GM19099 (cell line): ENCODE results near the gene TRAPPC5.

Source experiments
- POLR2A ChIP-seq: IDR thresholded peaks from 3 replicates; pipeline ENCODE4 v1.6.1; 2011; ENCODE audit warnings: low read depth; ENCODE audit not compliant: insufficient read length; ENCODE audit errors: extremely low read depth

The TRAPPC5 gene

DNA sequence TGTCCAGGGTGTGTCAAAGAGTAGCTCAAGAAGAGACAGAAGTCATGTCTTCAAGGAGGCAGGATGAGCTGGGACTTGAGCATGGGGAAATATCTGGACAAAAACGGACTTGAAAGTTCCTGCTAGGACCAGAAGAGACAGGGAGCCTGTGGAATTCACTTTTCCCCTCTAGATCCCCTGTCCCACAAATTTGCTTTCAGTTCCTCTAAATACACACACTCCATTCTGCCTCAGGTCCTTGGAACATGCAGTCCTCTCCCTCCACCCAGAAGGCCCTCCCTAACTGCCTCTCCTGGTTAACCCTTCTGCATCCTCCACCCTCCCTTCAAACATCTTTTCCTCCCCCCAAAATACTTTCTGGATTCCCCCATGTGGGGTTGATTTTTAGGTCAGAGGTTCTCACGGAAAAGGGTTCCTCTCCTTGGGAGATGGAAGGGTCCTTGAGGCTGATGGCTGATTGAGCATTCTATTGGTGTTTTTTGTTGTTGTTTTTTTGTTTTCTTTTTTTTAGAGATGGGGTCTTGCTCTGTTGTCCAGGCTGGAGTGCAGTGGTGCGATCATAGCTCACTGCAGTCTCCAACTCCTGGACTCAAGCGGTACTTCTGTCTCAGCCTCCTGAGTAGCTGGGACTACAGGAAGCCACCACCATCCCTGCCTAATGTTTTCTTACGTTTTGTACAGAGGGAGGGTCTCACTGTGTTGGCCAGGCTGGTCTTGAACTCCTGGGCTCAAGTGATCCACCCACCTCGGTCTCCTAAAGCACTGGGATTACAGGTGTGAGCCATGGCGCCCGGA, 18.7 kb upstream of the TRAPPC5 start:
- no peak for TF ChIP-seq POLR2A

DNA sequence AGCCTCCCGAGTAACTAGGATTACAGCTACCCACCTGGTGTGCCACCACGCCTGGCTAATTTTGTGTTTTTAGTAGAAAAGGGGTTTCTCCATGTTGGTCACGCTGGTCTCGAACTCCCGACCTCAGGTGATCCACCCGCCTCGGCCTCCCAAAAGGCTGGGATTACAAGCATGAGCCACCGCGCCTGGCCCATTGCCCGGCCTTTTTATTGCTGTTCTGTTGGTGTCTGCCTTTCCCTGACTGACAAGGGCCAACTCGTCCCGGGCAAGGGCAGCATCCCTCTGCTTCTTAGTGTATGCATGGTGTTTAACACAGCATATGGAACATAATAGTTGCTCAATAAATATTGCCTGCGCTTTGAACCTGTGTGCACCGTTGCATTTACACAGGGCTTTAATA, 18.0 kb upstream of the TRAPPC5 start:
- no peak for TF ChIP-seq POLR2A

DNA sequence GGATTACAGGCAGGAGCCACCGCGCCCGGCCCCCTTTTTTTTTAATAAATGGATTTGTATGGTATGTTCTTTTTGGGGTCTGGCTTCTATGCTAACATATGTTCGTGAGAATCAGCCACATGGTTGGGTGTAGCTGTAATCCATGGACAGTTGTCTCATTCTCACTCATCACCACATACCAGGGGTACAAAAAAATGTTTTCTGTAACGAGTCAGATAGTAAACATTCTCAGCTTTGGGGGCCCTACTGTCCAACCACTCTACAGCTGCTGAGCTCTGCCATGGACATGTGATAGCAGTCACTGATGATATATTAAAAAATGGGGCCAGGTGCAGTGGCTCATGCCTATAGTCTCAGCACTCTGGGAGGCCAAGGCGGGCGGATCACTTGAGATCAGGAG, 16.9 kb upstream of the TRAPPC5 start:
- no peak for TF ChIP-seq POLR2A

DNA sequence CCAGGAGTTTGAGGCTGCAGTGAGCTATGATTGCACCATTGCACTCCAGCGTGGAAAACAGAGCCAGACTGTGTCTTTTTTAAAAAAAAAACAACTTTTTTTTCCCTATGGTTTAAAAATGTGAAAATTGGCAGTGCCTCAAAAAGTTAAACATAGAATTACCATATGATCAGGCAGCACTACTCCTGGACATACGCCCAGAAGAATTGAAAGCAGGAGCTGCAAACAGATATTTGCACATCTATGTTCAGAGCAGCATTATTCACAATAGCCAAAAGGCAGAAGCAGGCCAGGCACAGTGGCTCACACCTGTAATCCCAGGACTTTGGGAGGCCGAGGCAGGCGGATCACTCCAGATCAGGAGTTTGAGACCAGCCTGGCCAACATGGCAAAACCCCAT, 15.6 kb upstream of the TRAPPC5 start:
- no peak for TF ChIP-seq POLR2A

DNA sequence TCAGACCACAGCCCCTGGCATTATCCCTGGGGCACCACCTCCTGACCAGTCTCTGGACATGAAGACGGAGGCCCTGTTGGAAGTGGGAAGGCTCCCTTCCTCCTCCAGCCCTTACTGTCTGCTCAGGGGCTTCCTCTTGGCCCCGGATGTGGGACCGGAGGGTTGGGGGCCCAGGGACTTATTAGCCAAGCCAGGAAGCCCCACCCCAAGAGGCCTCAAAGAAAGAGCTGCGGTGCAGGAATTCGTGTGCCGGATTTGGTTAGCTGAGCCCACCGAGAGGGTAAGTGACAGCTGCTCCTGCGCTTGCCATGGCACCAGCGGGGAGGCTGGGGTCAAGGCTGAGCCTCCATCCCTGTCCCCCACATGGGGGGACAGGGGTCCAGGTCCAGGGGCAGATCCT, 11.8 kb upstream of the TRAPPC5 start, which contains the start of gene RETN:
Gene RETN (plus strand): TSS at position 208 of the 400 bp plus-strand sequence. CDS start 278 bp downstream, outside the sequence.
- TF ChIP-seq POLR2A, result no peak

DNA sequence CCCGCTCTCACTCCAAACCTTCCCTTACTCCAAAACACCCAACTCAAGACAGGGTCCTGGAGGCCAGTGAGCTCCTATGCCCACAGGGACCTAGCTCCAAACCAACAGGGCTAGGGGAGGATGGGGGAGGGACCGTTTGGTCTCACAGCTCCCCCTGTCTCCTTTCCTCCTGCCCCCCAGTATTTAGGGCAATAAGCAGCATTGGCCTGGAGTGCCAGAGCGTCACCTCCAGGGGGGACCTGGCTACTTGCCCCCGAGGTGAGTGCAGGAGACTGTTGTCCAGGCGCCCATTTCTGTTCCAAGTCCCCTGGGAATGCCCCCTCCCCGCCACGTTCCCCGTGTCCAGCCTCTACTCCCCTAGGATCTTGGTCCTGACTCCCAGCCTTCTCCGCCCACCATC, 11.0 kb upstream of the TRAPPC5 start:
- TF ChIP-seq POLR2A, result no peak

DNA sequence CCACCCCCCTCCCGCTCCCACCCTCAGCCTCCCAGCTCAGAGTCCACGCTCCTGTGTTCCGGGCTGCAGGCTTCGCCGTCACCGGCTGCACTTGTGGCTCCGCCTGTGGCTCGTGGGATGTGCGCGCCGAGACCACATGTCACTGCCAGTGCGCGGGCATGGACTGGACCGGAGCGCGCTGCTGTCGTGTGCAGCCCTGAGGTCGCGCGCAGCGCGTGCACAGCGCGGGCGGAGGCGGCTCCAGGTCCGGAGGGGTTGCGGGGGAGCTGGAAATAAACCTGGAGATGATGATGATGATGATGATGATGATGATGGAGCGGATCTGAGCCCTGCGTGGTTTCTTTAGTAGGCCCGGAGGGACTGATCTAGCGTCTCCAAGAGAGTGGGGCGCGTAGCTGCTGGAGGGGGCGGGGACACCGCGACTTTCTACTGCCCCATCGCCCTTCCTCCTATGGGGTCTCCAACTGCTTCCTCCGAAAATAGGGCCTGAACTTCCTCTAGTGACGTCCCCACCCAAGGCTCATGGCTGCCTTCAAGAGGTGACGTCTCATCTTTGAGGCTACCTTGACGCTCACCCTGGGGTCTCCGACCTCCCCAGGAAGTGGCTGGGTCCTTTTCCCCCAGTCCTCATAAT, 10.4 kb upstream of the TRAPPC5 start:
- no peak for TF ChIP-seq POLR2A

DNA sequence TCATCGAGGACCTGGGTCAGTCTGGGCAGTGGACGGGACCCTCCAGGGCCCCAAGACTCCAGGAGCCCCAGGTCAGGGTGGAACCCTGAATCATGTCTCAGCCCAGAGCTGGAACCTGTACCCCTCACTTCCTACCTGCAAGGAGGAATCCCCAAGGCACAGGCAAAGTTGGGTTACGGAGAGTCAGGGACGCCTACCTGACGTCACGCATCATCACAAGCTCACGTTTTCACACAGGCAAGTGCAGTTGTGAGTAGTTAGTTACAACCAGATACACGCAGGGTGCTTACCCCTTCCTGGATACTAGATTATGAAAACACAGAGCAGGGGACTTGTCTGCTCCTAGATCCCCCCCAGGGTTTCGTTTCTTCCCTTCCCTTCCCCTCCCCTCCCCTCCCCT, 9.8 kb upstream of the TRAPPC5 start:
- TF ChIP-seq POLR2A, result no peak

DNA sequence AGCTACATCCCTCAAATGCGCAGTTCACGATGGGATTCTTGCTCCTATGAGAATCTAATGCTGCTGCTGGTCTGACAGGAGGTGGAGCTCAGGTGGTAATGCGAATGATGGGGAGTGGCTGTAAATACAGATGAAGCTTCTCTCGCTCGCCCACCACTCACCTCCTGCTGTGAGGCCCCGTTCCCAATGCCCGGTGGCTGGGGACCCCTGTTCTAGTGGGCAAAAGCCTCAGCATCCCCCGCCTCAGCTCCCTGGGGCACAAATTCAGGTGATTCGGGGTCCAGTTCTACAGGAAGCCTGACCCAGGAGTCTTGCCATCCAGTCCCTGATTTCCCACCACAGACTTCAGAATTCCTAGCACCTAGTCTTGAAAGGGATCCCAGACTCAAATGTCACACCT, 8.1 kb upstream of the TRAPPC5 start:
- no peak for TF ChIP-seq POLR2A

DNA sequence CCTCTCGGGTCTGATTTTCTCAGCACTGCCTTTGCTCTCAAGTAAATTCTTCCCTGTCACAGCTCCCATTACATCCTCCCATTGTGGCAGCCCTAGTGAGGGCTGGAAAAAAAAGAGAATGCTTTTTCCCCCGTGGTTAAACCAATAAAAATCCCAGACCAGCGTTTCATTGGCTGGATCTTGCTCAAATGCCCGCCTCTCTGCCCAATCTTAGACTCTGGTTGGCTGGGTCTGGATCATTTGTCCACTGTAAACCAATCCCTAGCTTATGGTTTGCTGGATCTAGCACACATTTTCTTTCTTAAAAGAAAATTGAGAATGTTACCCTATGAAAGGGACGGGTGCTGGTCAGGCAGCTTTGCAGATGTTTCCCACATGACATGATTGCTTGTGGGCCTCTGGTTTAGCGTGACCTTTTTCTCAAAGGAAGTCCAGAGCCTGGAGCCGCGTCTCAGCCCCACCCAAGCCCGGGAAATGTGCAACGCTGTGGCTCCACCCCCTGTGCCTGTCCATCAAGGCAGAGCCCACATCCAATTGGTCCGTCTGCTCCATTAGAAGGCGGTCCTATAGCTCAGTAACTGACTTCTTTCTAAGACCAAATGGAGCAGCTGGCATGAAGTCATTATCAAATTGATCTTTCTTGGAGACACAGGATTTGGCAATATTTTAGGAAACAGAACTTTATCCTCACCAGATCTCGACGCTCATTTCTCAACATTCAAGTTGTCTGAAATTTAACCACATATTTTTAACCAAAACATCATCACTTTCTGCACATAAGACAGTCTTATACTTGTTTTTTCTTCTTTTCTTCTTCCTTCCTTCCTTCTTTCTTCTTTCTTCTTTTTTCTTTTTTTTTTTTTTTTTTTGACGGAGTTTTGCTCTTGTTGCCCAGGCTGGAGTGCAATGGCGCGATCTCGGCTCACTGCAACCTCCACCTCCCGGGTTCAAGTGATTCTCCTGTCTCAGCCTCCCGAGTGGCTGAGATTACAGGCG, 6.3 kb upstream of the TRAPPC5 start:
- no peak for TF ChIP-seq POLR2A

DNA sequence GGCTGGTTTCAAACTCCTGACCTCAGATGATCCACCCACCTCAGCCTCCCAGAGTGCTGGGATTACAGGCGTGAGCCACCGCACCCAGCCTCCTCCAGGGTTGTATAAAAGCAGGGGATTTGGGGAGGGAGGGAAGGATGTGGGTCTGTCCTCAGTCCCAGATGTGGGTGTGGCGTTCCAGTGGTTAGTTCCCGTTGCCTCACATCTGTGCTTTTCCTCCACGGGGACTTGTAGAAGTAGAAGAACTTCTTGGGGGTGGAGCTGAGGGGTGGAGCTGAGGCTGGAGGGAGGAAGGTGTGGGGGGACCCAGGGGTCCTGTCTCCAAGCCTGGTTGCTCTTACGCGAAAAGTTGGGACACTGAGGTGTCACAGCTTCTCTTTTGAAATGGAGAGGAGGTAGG, 4.3 kb upstream of the TRAPPC5 start:
- TF ChIP-seq POLR2A, result no peak

DNA sequence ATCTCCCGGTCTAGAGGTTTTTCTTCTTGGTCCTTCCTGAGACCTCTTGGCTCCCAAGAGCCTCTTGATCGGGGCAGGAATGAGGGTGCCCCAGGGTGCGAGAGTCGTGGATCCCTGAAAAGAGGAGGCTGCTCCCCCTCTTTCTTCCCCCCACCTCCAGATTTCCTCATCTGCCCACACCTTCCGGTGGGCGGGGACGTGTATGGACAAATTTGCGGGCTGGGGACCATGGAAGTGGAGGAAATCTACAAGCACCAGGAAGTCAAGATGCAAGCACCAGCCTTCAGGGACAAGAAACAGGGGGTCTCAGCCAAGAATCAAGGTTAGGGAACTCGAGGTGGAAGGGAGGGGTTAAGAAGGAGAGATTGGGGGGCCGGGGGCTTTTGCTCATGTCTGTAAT, 3.8 kb upstream of the TRAPPC5 start, which contains the start of gene MCEMP1:
Gene MCEMP1 (plus strand): TSS at position 237 of the 400 bp plus-strand sequence. CDS start 31 bp downstream, at position 268.
- TF ChIP-seq POLR2A, result no peak

DNA sequence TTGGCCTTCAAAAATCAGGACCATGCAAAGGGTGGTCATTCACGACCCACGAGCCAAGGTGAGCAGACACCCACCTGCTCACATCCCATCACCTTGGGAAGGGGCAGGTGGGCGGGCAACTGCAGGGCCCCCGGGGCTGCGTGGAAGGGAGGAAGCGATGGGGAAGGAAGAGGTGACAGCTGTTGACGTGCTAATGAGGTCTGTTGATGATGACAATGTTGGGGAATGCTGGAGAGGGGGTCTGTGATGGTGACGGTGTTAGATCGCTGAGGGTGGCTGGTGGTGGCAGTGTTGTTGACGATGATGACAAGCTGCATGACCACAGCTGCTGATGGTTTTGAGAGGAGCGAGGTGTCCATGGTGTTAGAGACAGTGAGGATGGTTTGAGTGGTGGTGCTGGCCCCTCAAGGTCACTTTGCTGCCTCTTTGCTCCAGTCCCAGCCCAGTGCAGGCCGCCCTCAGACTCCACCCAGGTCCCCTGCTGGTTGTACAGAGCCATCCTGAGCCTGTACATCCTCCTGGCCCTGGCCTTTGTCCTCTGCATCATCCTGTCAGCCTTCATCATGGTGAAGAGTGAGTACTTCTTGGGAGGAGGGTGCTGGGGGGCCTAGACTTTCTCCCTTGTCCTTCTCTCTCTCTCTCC, 2.8 kb upstream of the TRAPPC5 start:
- no peak for TF ChIP-seq POLR2A

DNA sequence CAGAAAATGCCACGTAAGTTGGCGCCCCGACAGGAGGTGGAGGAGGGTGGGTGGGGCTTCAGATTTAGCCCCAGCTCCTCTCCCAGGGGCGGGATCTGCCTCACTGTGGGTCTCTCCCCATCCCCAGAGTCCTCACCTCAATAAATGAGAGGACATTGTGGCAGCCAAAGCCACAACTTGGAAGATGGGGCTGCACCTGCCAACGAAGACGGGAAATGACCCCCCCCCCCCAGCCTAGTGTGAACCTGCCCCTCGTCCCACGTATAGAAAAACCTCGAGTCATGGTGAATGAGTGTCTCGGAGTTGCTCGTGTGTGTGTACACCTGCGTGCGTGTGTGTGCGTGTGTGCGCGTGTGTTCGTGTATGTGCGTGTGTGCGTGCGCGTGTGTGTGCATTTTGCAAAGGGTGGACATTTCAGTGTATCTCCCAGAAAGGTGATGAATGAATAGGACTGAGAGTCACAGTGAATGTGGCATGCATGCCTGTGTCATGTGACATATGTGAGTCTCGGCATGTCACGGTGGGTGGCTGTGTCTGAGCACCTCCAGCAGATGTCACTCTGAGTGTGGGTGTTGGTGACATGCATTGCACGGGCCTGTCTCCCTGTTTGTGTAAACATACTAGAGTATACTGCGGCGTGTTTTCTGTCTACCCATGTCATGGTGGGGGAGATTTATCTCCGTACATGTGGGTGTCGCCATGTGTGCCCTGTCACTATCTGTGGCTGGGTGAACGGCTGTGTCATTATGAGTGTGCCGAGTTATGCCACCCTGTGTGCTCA, 1.5 kb upstream of the TRAPPC5 start:
- no peak for TF ChIP-seq POLR2A
